HepG2 (cell line): ENCODE results near the gene MRPL28. TPM values are rescaled to one million over a fixed set of nuclear protein-coding genes. Genes with fewer than 3 reads are reported as not detected.
A peak's percentile ranks its signal among the peaks of the same experiment; 100 is the strongest.

Experiments
- AKAP8 ChIP-seq: sonication (generic); formaldehyde crosslinking; IDR thresholded peaks from 2 replicates; pipeline ENCODE4 v1.5.1; 2020; ENCODE audit warnings: mild to moderate bottlenecking, missing genetic modification reagents
- CAMTA2 ChIP-seq: sonication (generic); formaldehyde crosslinking; IDR thresholded peaks from 2 replicates; pipeline ENCODE4 v1.4.0; 2020; ENCODE audit warnings: mild to moderate bottlenecking, missing genetic modification reagents, borderline replicate concordance
- CBX5 ChIP-seq: sonication (generic); formaldehyde crosslinking; IDR thresholded peaks from 2 replicates; pipeline ENCODE4 v1.4.0; 2020; ENCODE audit warnings: missing genetic modification reagents, borderline replicate concordance
- CREB1 ChIP-seq, 2 experiments: fragments of 450-650 bp in 1 of 2; IDR thresholded peaks; 2 replicates each; pipeline ENCODE4 v1.6.1; 2016 to 2017; ENCODE audit warnings: control low read depth in 1 of 2, mild to moderate bottlenecking in 1 of 2, missing compliant biosample characterization in 1 of 2, missing genetic modification characterization in 1 of 2
- HHEX ChIP-seq: IDR thresholded peaks from 2 replicates; pipeline ENCODE4 v1.6.1; 2016; ENCODE audit warnings: control low read depth
- KDM2A ChIP-seq: sonication (generic); formaldehyde crosslinking; IDR thresholded peaks from 2 replicates; pipeline ENCODE4 v1.4.0; 2020; ENCODE audit warnings: low read depth, missing genetic modification reagents, borderline replicate concordance
- MAZ ChIP-seq, 2 experiments: sonication (generic) in 1 of 2; formaldehyde crosslinking in 1 of 2; IDR thresholded peaks; 2 replicates each; pipeline versions ENCODE4 v1.5.0 to v1.6.1; 2012 to 2020; ENCODE audit warnings: low read depth in 2 of 2, mild to moderate bottlenecking in 2 of 2, borderline replicate concordance in 1 of 2, improper control_type of control experiment in 1 of 2, low read length in 1 of 2, missing genetic modification reagents in 1 of 2, moderate library complexity in 1 of 2
- SNAPC5 ChIP-seq: sonication (generic); formaldehyde crosslinking; IDR thresholded peaks from 2 replicates; pipeline ENCODE4 v1.8.1; 2023; ENCODE audit warnings: mild to moderate bottlenecking, missing genetic modification reagents, borderline replicate concordance
- TBX3 ChIP-seq: fragments of 450-650 bp; IDR thresholded peaks from 2 replicates; pipeline ENCODE4 v1.6.1; 2017; ENCODE audit warnings: antibody characterized with exemption, mild to moderate bottlenecking, inconsistent platforms, borderline replicate concordance
- XBP1 ChIP-seq: sonication (generic); formaldehyde crosslinking; IDR thresholded peaks from 2 replicates; pipeline ENCODE4 v1.5.0; 2020; ENCODE audit warnings: missing genetic modification reagents
- ZBTB38 ChIP-seq: sonication (generic); formaldehyde crosslinking; IDR thresholded peaks from 2 replicates; pipeline ENCODE4 v1.5.1; 2020; ENCODE audit warnings: mild to moderate bottlenecking, missing genetic modification reagents
- ZBTB39 ChIP-seq: sonication (generic); formaldehyde crosslinking; IDR thresholded peaks from 2 replicates; pipeline ENCODE4 v1.5.0; 2020; ENCODE audit warnings: missing genetic modification reagents
- ZNF275 ChIP-seq: sonication (generic); formaldehyde crosslinking; IDR thresholded peaks from 2 replicates; pipeline ENCODE4 v1.8.0; 2022; ENCODE audit warnings: missing genetic modification reagents, mild to moderate bottlenecking, inconsistent platforms, borderline replicate concordance
- ZNF430 ChIP-seq: sonication (generic); formaldehyde crosslinking; IDR thresholded peaks from 2 replicates; pipeline ENCODE4 v1.9.0; 2021; ENCODE audit warnings: mild to moderate bottlenecking, missing genetic modification reagents
- ZNF501 ChIP-seq: sonication (generic); formaldehyde crosslinking; IDR thresholded peaks from 2 replicates; pipeline ENCODE4 v1.5.1; 2020; ENCODE audit warnings: mild to moderate bottlenecking, moderate library complexity, missing genetic modification reagents
- ZNF644 ChIP-seq: IDR thresholded peaks from 2 replicates; pipeline ENCODE4 v1.6.1; 2016; ENCODE audit warnings: low read depth
- ZNF713 ChIP-seq: sonication (generic); formaldehyde crosslinking; IDR thresholded peaks from 2 replicates; pipeline ENCODE4 v1.4.0; 2020; ENCODE audit warnings: mild to moderate bottlenecking, missing genetic modification reagents
- ZNF781 ChIP-seq: sonication (generic); formaldehyde crosslinking; IDR thresholded peaks from 2 replicates; pipeline ENCODE4 v1.5.1; 2020; ENCODE audit warnings: borderline replicate concordance, mild to moderate bottlenecking, missing genetic modification reagents; ENCODE audit errors: not compliant biosample characterization
- ZSCAN21 ChIP-seq: sonication (generic); formaldehyde crosslinking; IDR thresholded peaks from 2 replicates; pipeline ENCODE4 v1.8.0; 2022; ENCODE audit warnings: mild to moderate bottlenecking, missing genetic modification reagents, moderate library complexity, borderline replicate concordance
- polyA plus RNA-seq, 8 experiments: library from polyadenylated mRNA; depleted of rRNA in 3 of 8; stranded (reverse) in 7 of 8; unstranded in 1 of 8; fragments of >200 nt; fragmentation: Illumina TruSeq in 4 of 8; extraction: Trizol in 4 of 8; gene quantifications; 2 replicates each; pipeline versions ENCODE4 v1.2.1 to v1.2.3, GENCODE V29; 2011 to 2016; ENCODE audit warnings: low read depth in 4 of 8, missing spikeins in 1 of 8, mixed read lengths in 1 of 8; ENCODE audit not compliant: insufficient read depth in 1 of 8
- total RNA-seq, 5 experiments: library from RNA; depleted of rRNA; stranded (reverse); fragments of >200 nt; fragmentation: Illumina TruSeq; extraction: Trizol; gene quantifications; 2 replicates each; pipeline ENCODE4 v1.2.3, GENCODE V29; 2016; ENCODE audit warnings: low read depth in 1 of 5
- TF ChIP-seq, protein P1 (sequence below): IDR thresholded peaks from 2 replicates; pipeline ENCODE4 v1.6.1; 2016; ENCODE audit warnings: missing genetic modification reagents, missing compliant biosample characterization
- TF ChIP-seq, protein P2 (sequence below): sonication (generic); formaldehyde crosslinking; IDR thresholded peaks from 2 replicates; pipeline ENCODE4 v1.9.0; 2021; ENCODE audit warnings: missing genetic modification reagents, borderline replicate concordance

The MRPL28 gene
- total and polyA plus RNA-seq, 2 of the 13 experiments (the other 11 are each of a cell fraction or from before 2014, with no cell fraction given) = 114 to 135 TPM

GRCh38 chr16:352547-353403, 17.6 kb downstream of the MRPL28 start, which contains the start of gene AXIN1 (continued):
- TF ChIP-seq TBX3 (peak; percentile 36; the same call in 1 of the 2 replicates), ZSCAN21 (CRISPR knock-in tag) (no peak), SNAPC5 (CRISPR knock-in tag) (no peak), ZNF644 (CRISPR knock-in tag) (no peak), ZBTB39 (0 out of 2 replicates have a peak, but pooled peaks have one; percentile 27), XBP1 (CRISPR knock-in tag) (no peak), AKAP8 (CRISPR knock-in tag) (peak; percentile 52; the same call in 1 of the 2 replicates), CBX5 (CRISPR knock-in tag) (no peak), CAMTA2 (0 out of 2 replicates have a peak, but pooled peaks have one; percentile 58), ZNF501 (CRISPR knock-in tag) (peak; percentile 11; the same call in 1 of the 2 replicates), KDM2A (CRISPR knock-in tag) (peak; percentile 50; the same call in 1 of the 2 replicates), ZBTB38 (peak; percentile 80), ZNF713 (no peak), ZNF275 (CRISPR knock-in tag) (no peak), ZNF781 (CRISPR knock-in tag) (no peak), HHEX (CRISPR knock-in tag) (no peak), ZNF430 (CRISPR knock-in tag) (0 out of 2 replicates have a peak, but pooled peaks have one; percentile 66), CREB1 (IDR thresholded peaks at IDR 0.05) (0 out of 2 replicates have a peak, but pooled peaks have one; percentile 2), CREB1 (CRISPR knock-in tag; IDR thresholded peaks at IDR 0.05) (no peak), MAZ (IDR thresholded peaks at IDR 0.05; ENCODE audit: borderline replicate concordance, low read depth, low read length) (peak; percentile 62), MAZ (CRISPR knock-in tag; IDR thresholded peaks at IDR 0.05; ENCODE audit: low read depth) (peak; percentile 22; the same call in 1 of the 2 replicates)
- TF ChIP-seq, protein P1, sequence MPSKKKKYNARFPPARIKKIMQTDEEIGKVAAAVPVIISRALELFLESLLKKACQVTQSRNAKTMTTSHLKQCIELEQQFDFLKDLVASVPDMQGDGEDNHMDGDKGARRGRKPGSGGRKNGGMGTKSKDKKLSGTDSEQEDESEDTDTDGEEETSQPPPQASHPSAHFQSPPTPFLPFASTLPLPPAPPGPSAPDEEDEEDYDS (CRISPR knock-in tag) = peak; percentile 73
- TF ChIP-seq, protein P2, sequence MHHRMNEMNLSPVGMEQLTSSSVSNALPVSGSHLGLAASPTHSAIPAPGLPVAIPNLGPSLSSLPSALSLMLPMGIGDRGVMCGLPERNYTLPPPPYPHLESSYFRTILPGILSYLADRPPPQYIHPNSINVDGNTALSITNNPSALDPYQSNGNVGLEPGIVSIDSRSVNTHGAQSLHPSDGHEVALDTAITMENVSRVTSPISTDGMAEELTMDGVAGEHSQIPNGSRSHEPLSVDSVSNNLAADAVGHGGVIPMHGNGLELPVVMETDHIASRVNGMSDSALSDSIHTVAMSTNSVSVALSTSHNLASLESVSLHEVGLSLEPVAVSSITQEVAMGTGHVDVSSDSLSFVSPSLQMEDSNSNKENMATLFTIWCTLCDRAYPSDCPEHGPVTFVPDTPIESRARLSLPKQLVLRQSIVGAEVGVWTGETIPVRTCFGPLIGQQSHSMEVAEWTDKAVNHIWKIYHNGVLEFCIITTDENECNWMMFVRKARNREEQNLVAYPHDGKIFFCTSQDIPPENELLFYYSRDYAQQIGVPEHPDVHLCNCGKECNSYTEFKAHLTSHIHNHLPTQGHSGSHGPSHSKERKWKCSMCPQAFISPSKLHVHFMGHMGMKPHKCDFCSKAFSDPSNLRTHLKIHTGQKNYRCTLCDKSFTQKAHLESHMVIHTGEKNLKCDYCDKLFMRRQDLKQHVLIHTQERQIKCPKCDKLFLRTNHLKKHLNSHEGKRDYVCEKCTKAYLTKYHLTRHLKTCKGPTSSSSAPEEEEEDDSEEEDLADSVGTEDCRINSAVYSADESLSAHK (CRISPR knock-in tag) = no peak
